RWPE2 (cell line): ENCODE measurements around the gene FBRSL1.

ENCODE experiments used
- ATAC-seq: fragments of 200-7000 bp; cut with Tn5 transposase; 3 replicates; pipeline ENCODE4 v1.9.1; 2021; ENCODE audit warnings: low read depth
- DNase-seq: peaks from one replicate; pipeline ENCODE4 v3.0.0-alpha.2; 2020; ENCODE audit warnings: low spot score
- H3K27ac ChIP-seq: fragments of 450-650 bp; 2 replicates; pipeline ENCODE4 v1.5.1; 2017; ENCODE audit warnings: mild to moderate bottlenecking; ENCODE audit not compliant: poor library complexity, severe bottlenecking
- H3K27me3 ChIP-seq: fragments of 250-450 bp; sonication (Bioruptor Pico); 2 replicates; pipeline ENCODE4 v1.5.1; 2021; ENCODE audit warnings: mild to moderate bottlenecking, moderate library complexity; ENCODE audit not compliant: insufficient read depth, poor library complexity, severe bottlenecking
- H3K36me3 ChIP-seq: fragments of 250-450 bp; sonication (Bioruptor Pico); 2 replicates; pipeline ENCODE4 v1.5.1; 2020; ENCODE audit warnings: low read depth, mild to moderate bottlenecking, moderate library complexity
- H3K4me1 ChIP-seq: fragments of 250-450 bp; sonication (Bioruptor Pico); 2 replicates; pipeline ENCODE4 v1.5.1; 2021; ENCODE audit warnings: mild to moderate bottlenecking, moderate library complexity; ENCODE audit not compliant: insufficient read depth, poor library complexity, severe bottlenecking
- H3K4me3 ChIP-seq: fragments of 250-450 bp; sonication (Bioruptor Pico); 2 replicates; pipeline ENCODE4 v1.5.1; 2021; ENCODE audit warnings: mild to moderate bottlenecking, moderate library complexity; ENCODE audit not compliant: severe bottlenecking
- H3K9me3 ChIP-seq: fragments of 250-450 bp; sonication (Bioruptor Pico); 2 replicates; pipeline ENCODE4 v1.5.1; 2021; ENCODE audit warnings: mild to moderate bottlenecking, moderate library complexity; ENCODE audit not compliant: severe bottlenecking
- TF ChIP-seq, protein P1 (sequence below): fragments of 450-650 bp; IDR thresholded peaks from one replicate; pipeline ENCODE4 v1.5.1; 2017; ENCODE audit warnings: mild to moderate bottlenecking, moderate library complexity; ENCODE audit not compliant: poor library complexity, severe bottlenecking

The FBRSL1 gene

DNA sequence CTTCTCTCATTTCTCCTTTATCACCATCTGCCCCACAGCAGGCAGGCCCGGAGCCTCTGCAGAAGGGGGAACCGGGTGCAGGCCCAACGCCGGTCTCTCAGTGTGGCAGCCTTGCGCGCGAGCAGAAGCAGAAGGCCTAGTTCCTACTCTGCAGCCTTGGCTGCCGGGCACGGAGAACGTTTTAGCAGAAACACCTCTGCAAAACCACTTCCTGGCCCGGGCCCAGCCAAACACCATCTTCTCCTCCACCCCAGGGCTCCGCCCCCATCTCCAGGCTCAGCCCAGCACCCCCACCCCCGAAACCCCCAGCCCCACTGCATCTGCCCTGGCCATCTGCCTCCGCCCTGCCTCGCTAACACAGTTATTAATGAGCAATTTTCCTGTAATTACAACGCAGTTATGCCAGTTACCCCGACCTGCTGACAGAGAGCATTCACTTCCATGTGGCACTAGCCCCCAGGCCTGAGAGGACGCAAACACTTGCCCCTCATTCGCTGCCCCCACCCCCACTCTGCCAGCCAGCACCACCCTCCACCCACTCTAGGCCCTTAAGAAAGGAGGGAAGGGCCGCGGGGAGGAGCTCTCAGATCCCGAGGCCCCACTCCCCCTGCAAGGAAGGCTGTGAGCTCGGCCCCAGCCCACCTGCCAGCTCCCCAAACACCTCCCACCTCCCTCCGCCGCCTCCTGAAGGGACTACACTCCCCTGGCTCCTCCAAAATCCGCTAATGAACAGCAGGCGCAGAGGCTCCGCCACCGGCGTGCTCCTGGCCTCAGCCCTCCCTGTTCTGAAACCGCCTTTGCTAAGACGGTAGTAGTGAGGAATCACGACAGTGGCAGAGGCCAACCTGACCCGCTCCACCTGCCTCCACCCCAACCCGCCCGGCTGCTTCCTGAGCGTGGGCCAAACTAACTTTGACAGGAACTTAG, 44.7 kb upstream of the FBRSL1 start:
- peak overlapping the region; percentile 40 for H3K4me3 ChIP-seq
- ATAC-seq (peak; percentile 37), DNase-seq (no peak)
- H3K4me1 ChIP-seq = no peaks in the 10 kb centered on the region
- H3K36me3 ChIP-seq = no peaks in the 10 kb centered on the region
- H3K27ac ChIP-seq = peak overlapping the region; percentile 11
- H3K27me3 ChIP-seq = no peaks in the 10 kb centered on the region
- peaks cover 3% of the 10 kb centered on the region for H3K9me3 ChIP-seq
- TF ChIP-seq, protein P1, sequence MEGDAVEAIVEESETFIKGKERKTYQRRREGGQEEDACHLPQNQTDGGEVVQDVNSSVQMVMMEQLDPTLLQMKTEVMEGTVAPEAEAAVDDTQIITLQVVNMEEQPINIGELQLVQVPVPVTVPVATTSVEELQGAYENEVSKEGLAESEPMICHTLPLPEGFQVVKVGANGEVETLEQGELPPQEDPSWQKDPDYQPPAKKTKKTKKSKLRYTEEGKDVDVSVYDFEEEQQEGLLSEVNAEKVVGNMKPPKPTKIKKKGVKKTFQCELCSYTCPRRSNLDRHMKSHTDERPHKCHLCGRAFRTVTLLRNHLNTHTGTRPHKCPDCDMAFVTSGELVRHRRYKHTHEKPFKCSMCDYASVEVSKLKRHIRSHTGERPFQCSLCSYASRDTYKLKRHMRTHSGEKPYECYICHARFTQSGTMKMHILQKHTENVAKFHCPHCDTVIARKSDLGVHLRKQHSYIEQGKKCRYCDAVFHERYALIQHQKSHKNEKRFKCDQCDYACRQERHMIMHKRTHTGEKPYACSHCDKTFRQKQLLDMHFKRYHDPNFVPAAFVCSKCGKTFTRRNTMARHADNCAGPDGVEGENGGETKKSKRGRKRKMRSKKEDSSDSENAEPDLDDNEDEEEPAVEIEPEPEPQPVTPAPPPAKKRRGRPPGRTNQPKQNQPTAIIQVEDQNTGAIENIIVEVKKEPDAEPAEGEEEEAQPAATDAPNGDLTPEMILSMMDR = no peak

DNA sequence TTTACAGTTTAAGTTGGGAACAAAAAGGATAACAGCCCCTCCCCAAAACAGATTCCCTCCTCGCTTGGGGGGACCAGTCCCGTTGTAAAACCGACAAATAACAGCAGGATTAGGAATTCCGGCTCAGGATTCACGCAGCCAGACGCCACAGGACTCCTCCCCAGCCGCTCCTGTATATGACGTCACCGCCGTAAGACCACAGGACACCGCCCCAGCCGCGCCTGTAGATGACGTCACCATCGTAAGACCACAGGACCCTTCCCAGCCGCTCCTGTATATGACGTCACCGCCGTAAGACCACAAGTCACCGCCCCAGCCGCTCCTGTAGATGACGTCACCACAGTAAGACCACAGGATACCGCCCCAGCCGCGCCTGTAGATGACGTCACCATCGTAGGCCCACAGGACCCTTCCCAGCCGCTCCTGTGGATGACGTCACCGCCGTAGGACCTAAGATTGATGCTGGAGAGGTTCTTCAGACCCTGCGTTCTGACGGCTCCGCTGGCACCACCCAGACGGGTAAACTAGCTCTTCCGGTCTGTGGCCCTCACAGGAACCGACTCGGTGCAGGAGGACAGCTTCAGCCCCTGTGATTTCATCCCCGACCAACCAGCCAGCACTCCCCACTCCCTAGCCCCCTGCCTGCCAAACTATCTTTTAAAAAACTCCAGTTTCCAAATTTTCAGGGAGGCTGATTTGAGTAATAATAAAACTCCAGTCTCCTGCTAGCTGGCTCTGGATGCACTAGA, 43.9 kb upstream of the FBRSL1 start:
- Histone ChIP-seq H3K9me3 (peaks cover 3% of the 10 kb centered on the region), H3K4me1 (no peaks in the 10 kb centered on the region), H3K27ac (peak overlapping the region; percentile 11), H3K27me3 (no peaks in the 10 kb centered on the region), H3K4me3 (peak overlapping the region; percentile 40), H3K36me3 (no peaks in the 10 kb centered on the region)
- TF ChIP-seq, protein P1 = no peak
- ATAC-seq = peak; percentile 75
- peak; percentile 96 for DNase-seq

DNA sequence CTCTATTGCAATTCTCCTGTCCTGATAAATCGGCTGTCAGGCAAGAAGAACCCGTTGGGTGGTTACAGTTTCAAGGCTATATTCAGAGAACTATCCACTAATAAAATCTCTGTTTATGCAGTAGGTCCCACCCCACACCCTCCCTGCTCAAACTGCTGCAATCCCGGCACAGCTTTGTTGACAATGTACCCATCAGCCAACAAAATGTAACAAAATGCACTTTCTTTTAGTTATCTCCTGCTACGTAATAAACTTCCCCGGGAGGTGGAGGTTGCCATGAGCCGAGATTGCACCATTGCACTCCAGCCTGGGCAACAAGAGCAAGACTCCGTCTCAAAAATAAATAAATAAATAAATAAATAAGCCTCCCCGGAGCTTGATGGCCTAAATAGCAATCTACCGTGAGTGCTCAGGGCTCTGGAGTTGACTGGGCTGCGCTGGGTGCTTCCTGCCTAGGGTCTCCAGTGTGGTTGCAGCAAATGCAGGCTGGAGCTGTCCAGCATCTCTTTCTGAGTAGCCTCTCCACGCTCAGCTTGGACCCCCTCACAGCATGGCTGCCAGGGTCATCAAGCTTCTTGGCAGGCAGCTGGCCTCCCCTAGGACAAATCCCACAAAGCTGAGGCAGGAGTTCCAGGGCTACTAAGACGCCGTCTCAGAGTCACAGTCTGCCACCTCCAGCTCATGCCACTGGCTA, 43.2 kb upstream of the FBRSL1 start:
- Histone ChIP-seq H3K27me3 (no peaks in the 10 kb centered on the region), H3K9me3 (peaks cover 3% of the 10 kb centered on the region), H3K36me3 (no peaks in the 10 kb centered on the region), H3K27ac (peak overlapping the region; percentile 11), H3K4me3 (peak overlapping the region; percentile 40), H3K4me1 (no peaks in the 10 kb centered on the region)
- TF ChIP-seq, protein P1 = no peak
- DNase-seq (no peak), ATAC-seq (no peak)

DNA sequence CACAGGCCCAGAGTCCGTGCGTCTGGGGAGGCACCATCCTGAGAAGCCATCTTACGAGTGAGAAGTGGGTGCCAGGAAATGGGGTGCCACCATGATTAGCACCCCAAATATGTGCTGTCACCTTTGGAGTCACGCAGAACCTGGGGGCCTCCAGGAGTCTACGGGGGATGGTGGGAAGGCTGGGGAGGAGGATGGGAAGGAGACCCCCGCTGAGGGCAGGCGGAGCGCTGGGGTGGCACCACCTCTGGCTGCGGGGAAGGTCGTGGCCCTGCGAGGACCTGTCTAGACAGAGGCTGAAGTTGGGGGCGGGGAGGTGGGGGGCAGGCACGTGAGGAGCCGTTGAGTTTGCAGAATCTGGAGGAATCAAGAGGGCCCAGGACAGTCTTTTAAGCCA, 42.6 kb upstream of the FBRSL1 start:
- no peak overlapping the region for H3K4me3 ChIP-seq
- no peak for ATAC-seq
- H3K4me1 ChIP-seq = no peaks in the 10 kb centered on the region
- peaks cover 3% of the 10 kb centered on the region for H3K9me3 ChIP-seq
- H3K27ac ChIP-seq = no peak overlapping the region
- DNase-seq = no peak
- no peaks in the 10 kb centered on the region for H3K27me3 ChIP-seq
- no peaks in the 10 kb centered on the region for H3K36me3 ChIP-seq
- TF ChIP-seq, protein P1 = no peak
